ENCODE results near the gene EHBP1. TPM values are rescaled to one million over a fixed set of nuclear protein-coding genes. Genes with fewer than 3 reads are reported as not detected.

Gene EHBP1
- total RNA-seq, 1 experiment from 2014 or later, result 56.7 TPM

GRCh38 chr2:62944362-62944761 is 238.8 kb downstream of the EHBP1 start:
- DNase-seq (ENCODE audit: low read depth), result no peak

GRCh38 chr2:62947403-62947802 is 241.9 kb downstream of the EHBP1 start:
- no peak for DNase-seq (ENCODE audit: low read depth)

- no peak for DNase-seq (ENCODE audit: low read depth)
Observed at GRCh38 chr2:62956651-62957050, 251.1 kb downstream of the EHBP1 start.

GRCh38 chr2:62958206-62958605 is 252.7 kb downstream of the EHBP1 start:
- no peak for DNase-seq (ENCODE audit: low read depth)

GRCh38 chr2:62964050-62964449 is 258.5 kb downstream of the EHBP1 start:
- DNase-seq (ENCODE audit: low read depth), result no peak

GRCh38 chr2:62964671-62965070 is 259.2 kb downstream of the EHBP1 start:
- DNase-seq (ENCODE audit: low read depth), result no peak

- no peak for DNase-seq (ENCODE audit: low read depth)
Observed at GRCh38 chr2:62966991-62967390, 261.5 kb downstream of the EHBP1 start.

- DNase-seq (ENCODE audit: low read depth), result no peak
Observed at GRCh38 chr2:62968168-62968567, 262.7 kb downstream of the EHBP1 start.

- DNase-seq (ENCODE audit: low read depth), result no peak
Observed at GRCh38 chr2:62968668-62969067, 263.2 kb downstream of the EHBP1 start.

- no peak for DNase-seq (ENCODE audit: low read depth)
Observed at GRCh38 chr2:62971936-62972335, 266.4 kb downstream of the EHBP1 start.

- no peak for DNase-seq (ENCODE audit: low read depth)
Observed at GRCh38 chr2:62972601-62973000, 267.1 kb downstream of the EHBP1 start.

GRCh38 chr2:62974999-62975398 is 269.5 kb downstream of the EHBP1 start:
- DNase-seq (ENCODE audit: low read depth), result no peak

GRCh38 chr2:62991605-62992004 is 286.1 kb downstream of the EHBP1 start:
- no peak for DNase-seq (ENCODE audit: low read depth)

GRCh38 chr2:62992561-62992960 is 287.0 kb downstream of the EHBP1 start:
- DNase-seq (ENCODE audit: low read depth), result no peak

- DNase-seq (ENCODE audit: low read depth), result no peak
Observed at GRCh38 chr2:62994206-62994605, 288.7 kb downstream of the EHBP1 start.

GRCh38 chr2:62996534-62997186 is 291.1 kb downstream of the EHBP1 start:
- DNase-seq (ENCODE audit: low read depth), result no peak

- peak; percentile 22 for DNase-seq (ENCODE audit: low read depth)
Observed at GRCh38 chr2:62998949-62999348, 293.4 kb downstream of the EHBP1 start.

GRCh38 chr2:62999905-63000304 is 294.4 kb downstream of the EHBP1 start:
- DNase-seq (ENCODE audit: low read depth), result peak; percentile 37

- no peak for DNase-seq (ENCODE audit: low read depth)
Observed at GRCh38 chr2:63000801-63001200, 295.3 kb downstream of the EHBP1 start.

- no peak for DNase-seq (ENCODE audit: low read depth)
Observed at GRCh38 chr2:63001576-63001975, 296.1 kb downstream of the EHBP1 start.

- DNase-seq (ENCODE audit: low read depth), result no peak
Observed at GRCh38 chr2:63003351-63003750, 297.8 kb downstream of the EHBP1 start.

GRCh38 chr2:63007813-63008458 is 302.4 kb downstream of the EHBP1 start:
- no peak for DNase-seq (ENCODE audit: low read depth)

GRCh38 chr2:63008838-63009237 is 303.3 kb downstream of the EHBP1 start:
- no peak for DNase-seq (ENCODE audit: low read depth)

- no peak for DNase-seq (ENCODE audit: low read depth)
Observed at GRCh38 chr2:63009490-63009889, 304.0 kb downstream of the EHBP1 start.
